HepG2 (cell line): ENCODE data around the gene CALCB. TPM values are rescaled to one million over a fixed set of nuclear protein-coding genes. Genes with fewer than 3 reads are reported as not detected.

Source experiments
- ARID4A ChIP-seq: sonication (generic); formaldehyde crosslinking; IDR thresholded peaks from 2 replicates; pipeline ENCODE4 v1.5.0; 2020; ENCODE audit warnings: mild to moderate bottlenecking, missing genetic modification reagents, borderline replicate concordance
- DBP ChIP-seq: sonication (generic); formaldehyde crosslinking; IDR thresholded peaks from 2 replicates; pipeline ENCODE4 v1.4.0; 2020; ENCODE audit warnings: missing genetic modification reagents; ENCODE audit errors: not compliant biosample characterization
- ESRRA ChIP-seq: sonication (generic); formaldehyde crosslinking; IDR thresholded peaks from 2 replicates; pipeline ENCODE4 v1.5.1; 2020; ENCODE audit warnings: mild to moderate bottlenecking, low read depth, missing genetic modification reagents
- ETV5 ChIP-seq: IDR thresholded peaks from 2 replicates; pipeline ENCODE4 v1.6.1; 2018; ENCODE audit warnings: missing biosample characterization, missing genetic modification reagents, inconsistent platforms, borderline replicate concordance
- GABPB1 ChIP-seq: IDR thresholded peaks from 2 replicates; pipeline ENCODE4 v1.6.1; 2016; ENCODE audit warnings: mild to moderate bottlenecking, missing genetic modification reagents, moderate library complexity, missing compliant biosample characterization
- GPN1 ChIP-seq: sonication (generic); formaldehyde crosslinking; IDR thresholded peaks from 2 replicates; pipeline ENCODE4 v1.5.1; 2020; ENCODE audit warnings: missing genetic modification reagents, borderline replicate concordance
- HNRNPLL ChIP-seq: fragments of 200-400 bp; formaldehyde crosslinking; IDR thresholded peaks from 2 replicates; pipeline ENCODE4 v1.6.1; 2017; ENCODE audit warnings: mild to moderate bottlenecking, low read depth, low read length; ENCODE audit not compliant: poor library complexity, severe bottlenecking
- KMT2B ChIP-seq: IDR thresholded peaks from 2 replicates; pipeline ENCODE4 v1.6.1; 2016; ENCODE audit warnings: missing genetic modification reagents, missing compliant biosample characterization
- MLXIP ChIP-seq: sonication (generic); formaldehyde crosslinking; IDR thresholded peaks from 2 replicates; pipeline ENCODE4 v1.9.0; 2021; ENCODE audit warnings: missing genetic modification reagents, borderline replicate concordance
- MTF2 ChIP-seq: sonication (generic); formaldehyde crosslinking; IDR thresholded peaks from 2 replicates; pipeline ENCODE4 v1.5.0; 2020; ENCODE audit warnings: missing genetic modification reagents, borderline replicate concordance
- MZF1 ChIP-seq: sonication (generic); formaldehyde crosslinking; IDR thresholded peaks from 2 replicates; pipeline ENCODE4 v1.8.1; 2023; ENCODE audit warnings: mild to moderate bottlenecking, missing genetic modification reagents, borderline replicate concordance
- RARA ChIP-seq: IDR thresholded peaks from 2 replicates; pipeline ENCODE4 v1.6.1; 2016; ENCODE audit warnings: missing genetic modification reagents, missing compliant biosample characterization
- RXRB ChIP-seq: IDR thresholded peaks from 2 replicates; pipeline ENCODE4 v1.6.1; 2016; ENCODE audit warnings: borderline replicate concordance, missing genetic modification reagents, missing compliant biosample characterization
- SMYD3 ChIP-seq: sonication (generic); formaldehyde crosslinking; IDR thresholded peaks from 2 replicates; pipeline ENCODE4 v1.8.1; 2023; ENCODE audit warnings: mild to moderate bottlenecking, missing genetic modification reagents
- THYN1 ChIP-seq: sonication (generic); formaldehyde crosslinking; IDR thresholded peaks from 2 replicates; pipeline ENCODE4 v1.8.1; 2023; ENCODE audit warnings: low read depth, mild to moderate bottlenecking, moderate library complexity, missing genetic modification reagents, borderline replicate concordance
- ZNF12 ChIP-seq: sonication (generic); formaldehyde crosslinking; IDR thresholded peaks from 2 replicates; pipeline ENCODE4 v1.5.0; 2020; ENCODE audit warnings: missing genetic modification reagents
- ZNF816 ChIP-seq: sonication (generic); formaldehyde crosslinking; IDR thresholded peaks from 2 replicates; pipeline ENCODE4 v1.8.0; 2022; ENCODE audit warnings: missing genetic modification reagents, mild to moderate bottlenecking, borderline replicate concordance
- polyA plus RNA-seq, 8 experiments: library from polyadenylated mRNA; depleted of rRNA in 3 of 8; stranded (reverse) in 7 of 8; unstranded in 1 of 8; fragments of >200 nt; fragmentation: Illumina TruSeq in 4 of 8; extraction: Trizol in 4 of 8; gene quantifications; 2 replicates each; pipeline versions ENCODE4 v1.2.1 to v1.2.3, GENCODE V29; 2011 to 2016; ENCODE audit warnings: low read depth in 4 of 8, missing spikeins in 1 of 8, mixed read lengths in 1 of 8; ENCODE audit not compliant: insufficient read depth in 1 of 8
- total RNA-seq, 5 experiments: library from RNA; depleted of rRNA; stranded (reverse); fragments of >200 nt; fragmentation: Illumina TruSeq; extraction: Trizol; gene quantifications; 2 replicates each; pipeline ENCODE4 v1.2.3, GENCODE V29; 2016; ENCODE audit warnings: low read depth in 1 of 5
- TF ChIP-seq, protein P1 (sequence below): sonication (generic); formaldehyde crosslinking; IDR thresholded peaks from 2 replicates; pipeline ENCODE4 v1.5.0; 2020; ENCODE audit warnings: missing genetic modification reagents, mild to moderate bottlenecking, borderline replicate concordance
- TF ChIP-seq, protein P2 (sequence below): IDR thresholded peaks from 2 replicates; pipeline ENCODE4 v1.6.1; 2016; ENCODE audit warnings: mild to moderate bottlenecking, missing biosample characterization, missing genetic modification reagents

Gene CALCB
- total and polyA plus RNA-seq, 2 of the 13 experiments (the other 11 are each of a cell fraction or from before 2014, with no cell fraction given), result not detected

DNA sequence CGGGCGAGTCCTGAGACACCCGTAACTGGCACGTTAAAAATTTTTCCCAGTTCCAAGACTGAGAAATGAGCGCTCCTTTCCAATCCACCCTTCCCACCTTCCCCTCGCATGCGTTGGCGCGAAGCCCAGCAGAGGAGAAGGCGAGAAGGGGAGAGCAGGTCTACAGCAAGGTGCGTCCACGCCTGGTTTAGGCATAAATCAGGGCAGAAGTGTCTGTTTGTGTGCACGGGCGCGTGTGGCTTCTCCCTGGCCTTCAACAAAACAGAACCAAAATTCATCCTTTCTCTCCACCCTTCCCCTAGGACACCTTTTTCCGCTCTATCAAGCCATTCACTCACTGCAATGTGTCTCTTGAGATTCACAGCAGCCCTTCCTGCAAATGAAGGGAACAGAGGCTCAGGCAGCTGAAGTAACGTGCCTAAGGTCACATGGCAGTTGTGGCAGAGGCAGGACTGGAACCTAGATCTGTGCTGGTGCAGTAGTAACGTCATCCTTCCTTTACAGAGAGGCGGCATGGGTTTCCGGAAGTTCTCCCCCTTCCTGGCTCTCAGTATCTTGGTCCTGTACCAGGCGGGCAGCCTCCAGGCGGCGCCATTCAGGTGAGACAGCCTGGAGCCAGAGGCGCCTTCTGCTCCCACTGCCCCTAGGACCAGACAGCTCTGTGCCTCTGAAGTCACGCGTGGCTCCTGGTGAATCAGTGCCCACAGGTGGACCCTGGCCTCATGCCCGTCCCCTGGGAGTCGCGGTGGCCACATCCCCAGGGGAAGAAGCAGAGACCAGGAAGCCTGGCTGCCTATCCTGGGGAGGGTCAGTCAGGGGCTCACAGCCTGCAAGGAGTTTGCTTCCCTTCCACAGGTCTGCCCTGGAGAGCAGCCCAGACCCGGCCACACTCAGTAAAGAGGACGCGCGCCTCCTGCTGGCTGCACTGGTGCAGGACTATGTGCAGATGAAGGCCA, 1.1 kb downstream of the CALCB start (continued):
- no peak for TF ChIP-seq THYN1 (CRISPR knock-in tag)
- no peak for TF ChIP-seq ZNF816 (CRISPR knock-in tag)
- TF ChIP-seq, protein P1, sequence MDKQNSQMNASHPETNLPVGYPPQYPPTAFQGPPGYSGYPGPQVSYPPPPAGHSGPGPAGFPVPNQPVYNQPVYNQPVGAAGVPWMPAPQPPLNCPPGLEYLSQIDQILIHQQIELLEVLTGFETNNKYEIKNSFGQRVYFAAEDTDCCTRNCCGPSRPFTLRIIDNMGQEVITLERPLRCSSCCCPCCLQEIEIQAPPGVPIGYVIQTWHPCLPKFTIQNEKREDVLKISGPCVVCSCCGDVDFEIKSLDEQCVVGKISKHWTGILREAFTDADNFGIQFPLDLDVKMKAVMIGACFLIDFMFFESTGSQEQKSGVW (CRISPR knock-in tag), result no peak
- TF ChIP-seq DBP (CRISPR knock-in tag), result no peak
- no peak for TF ChIP-seq ARID4A (CRISPR knock-in tag)
- TF ChIP-seq MTF2, result peak; percentile 63; the same call in 1 of the 2 replicates
- TF ChIP-seq, protein P2, sequence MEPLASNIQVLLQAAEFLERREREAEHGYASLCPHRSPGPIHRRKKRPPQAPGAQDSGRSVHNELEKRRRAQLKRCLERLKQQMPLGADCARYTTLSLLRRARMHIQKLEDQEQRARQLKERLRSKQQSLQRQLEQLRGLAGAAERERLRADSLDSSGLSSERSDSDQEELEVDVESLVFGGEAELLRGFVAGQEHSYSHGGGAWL (CRISPR knock-in tag), result no peak
- TF ChIP-seq ZNF12 (CRISPR knock-in tag), result no peak
- no peak for TF ChIP-seq MZF1 (CRISPR knock-in tag)
- TF ChIP-seq ETV5 (CRISPR knock-in tag), result 0 out of 2 replicates have a peak, but pooled peaks have one; percentile 8
- TF ChIP-seq ESRRA, result no peak
- no peak for TF ChIP-seq MLXIP (CRISPR knock-in tag)
- TF ChIP-seq HNRNPLL, result peak; percentile 26
- peak; percentile 80 for TF ChIP-seq GABPB1 (CRISPR knock-in tag)
- TF ChIP-seq KMT2B, result no peak
- no peak for TF ChIP-seq RXRB (CRISPR knock-in tag)
- TF ChIP-seq SMYD3 (CRISPR knock-in tag), result no peak
- TF ChIP-seq GPN1, result no peak
- TF ChIP-seq RARA, result no peak
